Frontal cortex (tissue), 4 donors: ENCODE data around the gene CD9. TPM values are rescaled to one million over a fixed set of nuclear protein-coding genes. Genes with fewer than 3 reads are reported as not detected.

Source experiments
- DNase-seq, 2 donors: peaks; one replicate each; pipeline ENCODE4 v3.0.0; 2012; ENCODE audit warnings: low spot score in 2 of 2
- FAIRE-seq: peaks from 2 replicates; lab custom pipeline; 2012; peaks lifted over from hg19 to GRCh38; lab: Jason Lieb, UNC
- small RNA-seq: library from RNA; depleted of rRNA; stranded (forward); fragments of <200 nt; gene quantifications from one replicate; pipeline ENCODE3, GENCODE V24; 2014
- total RNA-seq: library from RNA; depleted of rRNA; stranded (reverse); fragments of >200 nt; gene quantifications from one replicate; pipeline ENCODE4 v1.2.3, GENCODE V29; 2014
- donor health status: control.
- donor health status: control.
- donor health status: control.

Gene CD9
- total RNA-seq, 1 donor from 2014 or later = 26.5 TPM

DNA sequence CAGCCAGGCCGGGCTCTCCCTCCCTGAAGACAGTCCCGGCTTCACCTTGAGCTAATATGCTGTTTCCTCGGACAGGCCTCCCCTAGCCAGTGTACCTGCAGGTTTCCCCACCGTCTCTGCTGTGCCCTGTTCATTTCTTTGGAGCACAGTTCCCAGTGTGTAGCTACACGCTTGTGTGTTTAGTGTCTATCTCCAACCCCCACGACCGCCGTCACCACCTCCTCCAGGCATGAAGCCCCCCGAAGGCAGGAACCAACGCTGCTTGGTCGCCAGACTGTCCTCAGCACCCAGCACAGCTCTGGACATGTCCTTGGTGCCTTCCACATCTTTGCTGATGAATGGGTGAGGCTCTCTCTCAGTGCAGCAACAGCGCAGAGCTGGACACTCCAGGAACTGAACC, 84.1 kb downstream of the CD9 start:
- FAIRE-seq = no peak
- DNase-seq = no peak

DNA sequence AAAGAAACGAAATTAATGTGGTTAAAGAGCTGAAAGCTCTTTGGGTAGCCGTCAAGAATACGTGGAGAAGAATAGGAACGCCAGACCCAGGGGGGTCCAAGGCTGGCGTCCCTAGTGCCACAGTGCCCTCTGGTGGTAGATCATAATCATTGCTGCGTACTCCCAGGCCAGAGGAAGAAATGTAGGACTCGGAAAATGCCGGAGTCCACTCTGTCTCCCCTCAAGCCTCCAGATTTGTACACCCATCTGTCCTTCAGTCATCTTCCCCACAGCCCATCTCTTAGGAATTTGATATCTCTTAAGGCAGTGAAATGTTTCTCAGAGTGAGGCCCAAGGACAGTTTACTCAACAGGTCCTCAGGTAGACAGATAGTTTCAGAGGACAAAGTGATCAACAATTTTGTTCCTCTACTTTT, 84.9 kb downstream of the CD9 start:
- DNase-seq (peak; percentile 66 to 84), FAIRE-seq (no peak)

DNA sequence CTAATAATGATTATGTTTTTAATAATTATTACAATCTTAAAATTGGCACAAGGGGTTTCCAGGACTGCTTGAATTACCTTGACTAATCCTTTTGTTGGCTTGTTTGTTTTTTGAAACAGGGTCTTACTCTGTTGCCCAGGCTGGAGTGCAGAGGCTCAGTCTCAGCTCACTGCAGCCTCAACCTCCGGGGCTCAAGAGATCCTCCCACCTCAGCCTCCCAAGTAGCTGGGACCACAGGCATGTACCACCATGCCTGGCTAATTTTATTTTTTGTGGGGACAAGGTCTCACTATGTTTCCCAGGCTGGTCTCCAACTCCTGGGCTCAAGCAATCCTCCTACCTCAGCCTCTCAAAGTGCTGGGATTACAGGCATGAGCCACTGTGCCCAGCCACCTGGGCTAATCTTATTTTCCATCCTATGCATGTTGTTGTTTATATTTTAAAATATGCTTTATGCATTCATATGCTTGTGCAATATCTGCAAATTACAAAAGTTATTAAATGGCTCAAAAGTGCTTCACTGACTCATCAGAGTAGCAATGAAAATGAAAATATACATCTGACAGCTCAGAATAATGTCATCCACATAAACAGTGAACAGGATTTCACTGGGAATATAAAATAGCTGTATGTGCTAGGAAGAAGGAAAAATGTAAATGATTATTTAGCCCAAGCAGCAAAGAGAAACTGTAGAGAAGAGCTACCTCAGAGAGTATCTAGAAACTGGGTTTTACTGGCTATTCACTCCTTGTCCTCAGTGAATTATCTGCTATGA, 85.5 kb downstream of the CD9 start:
- DNase-seq (no peak), FAIRE-seq (no peak)

Small RNA genes lying within 50 kb of the gene (small RNA-seq; reads per million reads assigned to genes)
- gene ATP5MFP5 (not detected), gene RF00019 (not detected)

Other genes with a start within 250 kb of the CD9 start
- gene VWF, start 75.7 kb upstream of the CD9 start, total RNA-seq = 8.2 TPM
- gene PLEKHG6, start 110.3 kb downstream of the CD9 start, total RNA-seq = under 0.01 TPM
- gene TNFRSF1A, start 141.7 kb downstream of the CD9 start, total RNA-seq = 4.5 TPM
- gene SCNN1A, start 175.2 kb downstream of the CD9 start, total RNA-seq = not detected
- gene LTBR, start 183.8 kb downstream of the CD9 start, total RNA-seq = 2.4 TPM
- gene CD27, start 244.6 kb downstream of the CD9 start, total RNA-seq = 0.41 TPM